H9 (cell line): Measurements from ENCODE around the gene ZRANB3. TPM values are rescaled to one million over a fixed set of nuclear protein-coding genes. Genes with fewer than 3 reads are reported as not detected.

Experiments
- DNase-seq: peaks from one replicate; pipeline ENCODE4 v3.0.0-alpha.2; 2017
- H2AFZ ChIP-seq: one replicate; pipeline ENCODE4 v1.6.1; 2013; ENCODE audit warnings: mild to moderate bottlenecking, low read length, control low read depth, moderate library complexity
- H2AK5ac ChIP-seq: 2 replicates; pipeline ENCODE4 v1.6.1; 2013; ENCODE audit warnings: low read length, control low read depth, mixed read lengths; ENCODE audit not compliant: insufficient read length
- H2BK120ac ChIP-seq: one replicate; pipeline ENCODE4 v1.6.1; 2013; ENCODE audit warnings: low read depth, mild to moderate bottlenecking, low read length, control low read depth, inconsistent platforms; ENCODE audit not compliant: poor library complexity, severe bottlenecking
- H2BK12ac ChIP-seq: 2 replicates; pipeline ENCODE4 v1.6.1; 2013; ENCODE audit warnings: low read length, control low read depth, mixed read lengths, low read depth; ENCODE audit not compliant: insufficient read length
- H2BK15ac ChIP-seq: 2 replicates; pipeline ENCODE4 v1.6.1; 2013; ENCODE audit warnings: low read depth, low read length, control low read depth
- H2BK20ac ChIP-seq: one replicate; pipeline ENCODE4 v1.6.1; 2013; ENCODE audit warnings: low read depth, mild to moderate bottlenecking, low read length, control low read depth, inconsistent platforms; ENCODE audit not compliant: poor library complexity, severe bottlenecking
- H2BK5ac ChIP-seq: 2 replicates; pipeline ENCODE4 v1.6.1; 2013; ENCODE audit warnings: low read length, control low read depth, mixed read lengths; ENCODE audit not compliant: insufficient read length
- H3K14ac ChIP-seq: 2 replicates; pipeline ENCODE4 v1.6.1; 2013; ENCODE audit warnings: low read length, control low read depth; ENCODE audit not compliant: insufficient read depth
- H3K18ac ChIP-seq: 2 replicates; pipeline ENCODE4 v1.6.1; 2013; ENCODE audit warnings: low read depth, mild to moderate bottlenecking, mixed read lengths, low read length, control low read depth; ENCODE audit not compliant: insufficient read length
- H3K23ac ChIP-seq: 2 replicates; pipeline ENCODE4 v1.6.1; 2013; ENCODE audit warnings: low read length, control low read depth, mixed read lengths, low read depth; ENCODE audit not compliant: insufficient read length
- H3K23me2 ChIP-seq: 2 replicates; pipeline ENCODE4 v1.6.1; 2013; ENCODE audit warnings: low read depth, mild to moderate bottlenecking, mixed read lengths, low read length, control low read depth; ENCODE audit not compliant: insufficient read length, poor library complexity, severe bottlenecking
- H3K27ac ChIP-seq: 2 replicates; pipeline ENCODE4 v1.5.1; 2013; ENCODE audit warnings: low read length, control low read depth, mixed read lengths, low read depth; ENCODE audit not compliant: insufficient read length
- H3K27me3 ChIP-seq: 2 replicates; pipeline ENCODE4 v1.6.1; 2013; ENCODE audit warnings: low read length, control low read depth, inconsistent platforms; ENCODE audit not compliant: insufficient read depth
- H3K4ac ChIP-seq: 2 replicates; pipeline ENCODE4 v1.6.1; 2013; ENCODE audit warnings: low read depth, mild to moderate bottlenecking, control low read depth, inconsistent platforms, low read length, moderate library complexity
- H3K4me1 ChIP-seq: 2 replicates; pipeline ENCODE4 v1.6.1; 2013; ENCODE audit warnings: low read length, control low read depth, inconsistent platforms; ENCODE audit not compliant: insufficient read depth
- H3K4me2 ChIP-seq: 2 replicates; pipeline ENCODE4 v1.6.1; 2013; ENCODE audit warnings: low read length, control low read depth, mixed read lengths; ENCODE audit not compliant: insufficient read length, insufficient read depth
- H3K56ac ChIP-seq: 2 replicates; pipeline ENCODE4 v1.6.1; 2013; ENCODE audit warnings: low read depth, mild to moderate bottlenecking, mixed read lengths, low read length, control low read depth; ENCODE audit not compliant: insufficient read length
- H3K79me1 ChIP-seq: 2 replicates; pipeline ENCODE4 v1.6.1; 2013; ENCODE audit warnings: low read depth, mild to moderate bottlenecking, moderate library complexity, low read length, control low read depth, inconsistent platforms; ENCODE audit not compliant: insufficient read depth, poor library complexity, severe bottlenecking
- H3K79me2 ChIP-seq: 2 replicates; pipeline ENCODE4 v1.6.1; 2013; ENCODE audit warnings: low read length, control low read depth, inconsistent platforms; ENCODE audit not compliant: insufficient read depth
- H3K9ac ChIP-seq: 2 replicates; pipeline ENCODE4 v1.6.1; 2013; ENCODE audit warnings: low read length, control low read depth, mixed read lengths; ENCODE audit not compliant: insufficient read length; ENCODE audit errors: extremely low read depth
- H3K9me3 ChIP-seq: one replicate; pipeline ENCODE4 v1.6.1; 2013; ENCODE audit warnings: low read depth, low read length, inconsistent platforms; ENCODE audit not compliant: control insufficient read depth
- H3T11ph ChIP-seq: one replicate; pipeline ENCODE4 v1.6.1; 2013; ENCODE audit warnings: mild to moderate bottlenecking, low read length, control low read depth, inconsistent platforms
- H4K20me1 ChIP-seq: one replicate; pipeline ENCODE4 v1.6.1; 2013; ENCODE audit not compliant: control insufficient read depth, insufficient read length, insufficient read depth
- H4K5ac ChIP-seq: 2 replicates; pipeline ENCODE4 v1.6.1; 2013; ENCODE audit warnings: low read depth, mild to moderate bottlenecking, mixed read lengths, low read length, control low read depth; ENCODE audit not compliant: insufficient read length
- H4K8ac ChIP-seq: replicated peaks from 2 replicates; pipeline ENCODE4 v1.6.1; 2013; ENCODE audit warnings: low read length, control low read depth, mixed read lengths, low read depth; ENCODE audit not compliant: insufficient read length
- H4K91ac ChIP-seq: 2 replicates; pipeline ENCODE4 v1.6.1; 2013; ENCODE audit warnings: low read depth, mild to moderate bottlenecking, moderate library complexity, mixed read lengths, low read length, control low read depth; ENCODE audit not compliant: insufficient read length
- H3K27ac Mint-ChIP-seq, 3 experiments: 2 replicates in 2 of 3; 3 replicates in 1 of 3; pipeline ENCODE4 v1.8.0; 2020 to 2021; ENCODE audit warnings: mixed read lengths in 3 of 3, mild to moderate bottlenecking in 1 of 3, moderate library complexity in 1 of 3
- H3K27me3 Mint-ChIP-seq: 2 replicates; pipeline ENCODE4 v1.8.0; 2021; ENCODE audit warnings: low read depth, mild to moderate bottlenecking, moderate library complexity, mixed read lengths
- H3K36me3 Mint-ChIP-seq, 3 experiments: 2 replicates in 2 of 3; 3 replicates in 1 of 3; pipeline ENCODE4 v1.8.0; 2020 to 2021; ENCODE audit warnings: low read depth in 3 of 3, mixed read lengths in 3 of 3; ENCODE audit not compliant: insufficient read depth in 1 of 3
- H3K4me1 Mint-ChIP-seq, 2 experiments: 2 replicates each; pipeline ENCODE4 v1.8.0; 2020; ENCODE audit warnings: mixed read lengths in 2 of 2
- H3K4me3 Mint-ChIP-seq, 2 experiments: 2 replicates in 1 of 2; 3 replicates in 1 of 2; pipeline ENCODE4 v1.8.0; 2020 to 2021; ENCODE audit warnings: mild to moderate bottlenecking in 2 of 2, mixed read lengths in 2 of 2, moderate library complexity in 1 of 2
- H3K9me3 Mint-ChIP-seq, 2 experiments: 2 replicates in 1 of 2; 3 replicates in 1 of 2; pipeline ENCODE4 v1.8.0; 2020; ENCODE audit warnings: mild to moderate bottlenecking in 2 of 2, mixed read lengths in 2 of 2, moderate library complexity in 1 of 2
- CTCF ChIP-seq: fragments of 200-600 bp; sonication (generic); conservative IDR thresholded peaks from 3 replicates; pipeline ENCODE4 v1.8.0; 2021; ENCODE audit warnings: antibody characterized with exemption, mild to moderate bottlenecking
- WGBS: extraction: QIAGEN DNeasy Blood & Tissue Kit; methylation state at CpG from one replicate; pipeline ENCODE4 v1.1.7; 2013; ENCODE audit warnings: missing lambda C conversion rate, low lambda C conversion rate, mixed read lengths; ENCODE audit not compliant: insufficient read length; ENCODE audit errors: extremely low coverage; 5-methylcytosine and 5-hydroxymethylcytosine counted together
- total RNA-seq: library from RNA; stranded (reverse); gene quantifications from 2 replicates; pipeline ENCODE4 v1.2.1, GENCODE V29; 2021

Gene ZRANB3
- total RNA-seq, 1 experiment from 2014 or later: 16.7 TPM

- no CpG with 5 or more reads among the region's 1 CpG for WGBS
- Histone ChIP-seq H2AFZ (no peak overlapping the region), H4K20me1 (no peaks in the 10 kb centered on the region), H2BK20ac (no peak overlapping the region), H4K8ac (no peak overlapping the region), H4K5ac (no peak overlapping the region), H3K4ac (no peak overlapping the region), H3K79me1 (no peaks in the 10 kb centered on the region), H2BK15ac (no peak overlapping the region), H2BK5ac (no peak overlapping the region), H3T11ph (no peak overlapping the region), H3K27me3 (no peaks in the 10 kb centered on the region), H3K79me2 (no peaks in the 10 kb centered on the region), H2BK12ac (no peak overlapping the region), H3K23me2 (no peaks in the 10 kb centered on the region), H3K23ac (no peak overlapping the region), H3K4me1 (no peaks in the 10 kb centered on the region), H3K56ac (no peak overlapping the region), H3K9me3 (no peaks in the 10 kb centered on the region), H2AK5ac (no peak overlapping the region), H3K14ac (no peak overlapping the region), H4K91ac (no peak overlapping the region), H3K9ac (no peak overlapping the region), H2BK120ac (no peak overlapping the region), H3K18ac (no peak overlapping the region), H3K4me2 (no peak overlapping the region), H3K27ac (no peak overlapping the region)
- peaks cover 31 to 37% (median 35%) of the 10 kb centered on the region in 3 experiments for H3K36me3 Mint-ChIP-seq
- H3K27ac Mint-ChIP-seq: no peak overlapping the region
- H3K4me3 Mint-ChIP-seq: no peak overlapping the region
- TF ChIP-seq CTCF: no peak
- no peak for DNase-seq
- H3K27me3 Mint-ChIP-seq: no peaks in the 10 kb centered on the region; the same call in 1 of the 2 replicates
- H3K4me1 Mint-ChIP-seq: no peaks in the 10 kb centered on the region; a peak in 1 of 4 replicates
- peaks cover 10 to 15% of the 10 kb centered on the region in 2 experiments; a peak in 3 of 5 replicates for H3K9me3 Mint-ChIP-seq
Measured at GRCh38 chr2:135490376-135490775, 40.6 kb downstream of the ZRANB3 start.
